NT2/D1 (cell line): ENCODE measurements around the gene AURKA.

ENCODE experiments used
- DNase-seq: peaks from one replicate; pipeline ENCODE4 v3.0.0-alpha.2; 2011; ENCODE audit warnings: low read depth, low spot score
- H3K27me3 ChIP-seq: 2 replicates; pipeline ENCODE4 v1.6.0; 2011; ENCODE audit warnings: mild to moderate bottlenecking; ENCODE audit not compliant: insufficient read length, insufficient read depth
- H3K36me3 ChIP-seq: 2 replicates; pipeline ENCODE4 v1.6.1; 2011; ENCODE audit warnings: mild to moderate bottlenecking, low read length, mixed read lengths; ENCODE audit not compliant: insufficient read depth, insufficient read length
- H3K4me1 ChIP-seq: 2 replicates; pipeline ENCODE4 v1.5.1; 2011; ENCODE audit not compliant: insufficient read depth, insufficient read length
- H3K4me3 ChIP-seq: 2 replicates; pipeline ENCODE4 v1.5.1; 2011; ENCODE audit warnings: low read depth; ENCODE audit not compliant: insufficient read length
- H3K9ac ChIP-seq: 2 replicates; pipeline ENCODE4 v1.6.0; 2011; ENCODE audit warnings: low read depth; ENCODE audit not compliant: insufficient read length
- H3K9me3 ChIP-seq: 2 replicates; pipeline ENCODE4 v1.5.1; 2011; ENCODE audit warnings: mild to moderate bottlenecking, low read length; ENCODE audit not compliant: insufficient read depth
- SUZ12 ChIP-seq: IDR thresholded peaks from 2 replicates; pipeline ENCODE4 v1.6.1; 2011; ENCODE audit not compliant: insufficient read length, insufficient read depth; ENCODE audit errors: extremely low read depth
- YY1 ChIP-seq: IDR thresholded peaks from 2 replicates; pipeline ENCODE4 v1.6.1; 2011; ENCODE audit not compliant: insufficient read length, insufficient read depth
- ZNF274 ChIP-seq: IDR thresholded peaks from 2 replicates; pipeline ENCODE4 v1.6.1; 2011; ENCODE audit warnings: mild to moderate bottlenecking, low read depth, low read length

Gene AURKA

DNA sequence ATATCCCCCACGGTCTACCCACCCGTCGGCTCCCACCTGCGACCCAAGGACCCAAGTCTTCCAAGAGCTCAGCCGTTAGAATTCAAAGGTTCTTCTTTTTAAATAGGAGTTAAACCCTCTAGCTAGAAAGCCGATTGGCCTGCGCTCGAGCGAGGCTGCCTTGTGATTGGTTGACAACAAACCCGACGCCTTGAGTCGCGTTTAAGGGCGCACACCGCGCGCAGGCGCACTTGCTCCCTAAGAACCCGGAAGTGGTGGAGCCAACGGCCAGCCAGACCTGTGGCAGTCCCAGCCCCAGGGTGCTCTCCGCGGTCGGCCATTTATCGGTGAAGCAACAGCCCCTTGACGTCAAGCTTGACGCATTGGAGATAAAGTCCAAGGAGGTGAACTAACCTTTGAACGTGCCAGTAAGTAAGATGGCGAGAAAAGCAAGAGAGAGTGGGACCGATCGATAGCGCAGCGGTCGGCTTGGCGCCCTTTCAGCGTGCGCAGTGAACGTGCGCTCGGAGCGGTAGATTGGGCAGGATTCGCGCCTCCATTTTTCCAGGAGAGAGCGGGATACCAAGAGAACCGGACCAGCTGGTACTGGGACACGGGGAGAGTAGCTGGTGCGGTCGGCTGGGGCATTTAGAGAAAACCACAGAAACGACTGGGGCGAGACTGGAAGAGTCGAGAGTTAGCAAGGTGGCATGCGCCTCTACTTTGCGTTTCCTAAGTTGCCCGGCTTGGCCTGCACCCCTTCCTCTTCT, at the start of gene AURKA, which contains the start of gene CSTF1:
Gene AURKA, minus strand, starts transcription at position 84 of the 749 bp plus-strand sequence. CDS start 4,018 bp downstream, outside the sequence.
Gene CSTF1, plus strand, starts transcription at position 514 of the 749 bp plus-strand sequence. CDS start 2,908 bp downstream, outside the sequence.
- peak within 1 kb of the TSS; percentile 97 for H3K4me3 ChIP-seq
- H3K27me3 ChIP-seq = no peaks in the 10 kb centered on the region
- peak; percentile 99 for DNase-seq
- peak within 1 kb of the TSS; percentile 95 for H3K9ac ChIP-seq
- H3K4me1 ChIP-seq = peaks cover 2% of the 10 kb centered on the region
- H3K9me3 ChIP-seq = no peaks in the 10 kb centered on the region
- H3K36me3 ChIP-seq = peaks cover 70% of the 10 kb centered on the region
- TF ChIP-seq YY1 = peak; percentile 90
- TF ChIP-seq SUZ12 = no peak
- TF ChIP-seq ZNF274 = no peak

DNA sequence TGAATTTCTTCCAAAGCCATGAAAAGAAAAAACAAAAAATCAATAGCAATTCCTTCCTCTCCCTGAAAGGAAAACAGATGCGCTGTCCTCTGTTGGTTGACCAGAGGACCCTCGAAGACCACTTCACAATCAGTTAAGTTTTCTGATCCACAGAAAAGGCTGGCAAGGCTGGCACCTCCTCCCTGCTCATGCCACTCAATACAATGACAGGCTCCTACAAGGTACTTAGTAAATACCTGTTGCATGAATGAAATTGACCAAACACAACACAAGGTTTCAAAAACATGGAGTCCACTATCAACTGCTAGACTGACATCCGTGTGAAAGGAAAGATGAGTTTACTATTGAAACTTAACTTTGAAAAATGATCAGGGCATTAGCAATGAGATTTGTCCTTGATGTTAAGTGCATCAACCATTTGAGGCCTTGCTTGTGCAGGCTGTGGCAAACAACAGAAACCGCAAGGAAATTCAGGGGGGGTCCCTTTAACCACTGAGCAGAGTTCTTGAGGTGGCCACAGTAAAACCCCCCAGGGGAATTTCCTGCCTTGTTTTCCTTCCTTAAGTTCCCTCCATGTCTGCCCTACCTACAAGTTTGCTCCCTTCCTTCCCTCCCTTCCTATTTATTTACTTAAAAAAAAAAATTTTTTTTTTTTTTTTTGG, 48.5 kb upstream of the AURKA start:
- H3K9me3 ChIP-seq = no peaks in the 10 kb centered on the region
- no peak for DNase-seq
- peaks cover 14% of the 10 kb centered on the region for H3K4me1 ChIP-seq

GRCh38 chr20:56439771-56440291, 47.8 kb upstream of the AURKA start:
- Histone ChIP-seq H3K27me3 (no peaks in the 10 kb centered on the region), H3K4me3 (no peak overlapping the region), H3K4me1 (peaks cover 14% of the 10 kb centered on the region), H3K9me3 (no peaks in the 10 kb centered on the region), H3K36me3 (no peaks in the 10 kb centered on the region), H3K9ac (no peak overlapping the region)
- DNase-seq = no peak
- TF ChIP-seq SUZ12 (no peak), YY1 (no peak), ZNF274 (no peak)

More for the DNA sequence above, 48.5 kb upstream of the AURKA start:
- no peaks in the 10 kb centered on the region for H3K27me3 ChIP-seq
- H3K9ac ChIP-seq = no peak overlapping the region
- no peak overlapping the region for H3K4me3 ChIP-seq
- TF ChIP-seq YY1 (no peak), SUZ12 (no peak), ZNF274 (no peak)
- no peaks in the 10 kb centered on the region for H3K36me3 ChIP-seq

DNA sequence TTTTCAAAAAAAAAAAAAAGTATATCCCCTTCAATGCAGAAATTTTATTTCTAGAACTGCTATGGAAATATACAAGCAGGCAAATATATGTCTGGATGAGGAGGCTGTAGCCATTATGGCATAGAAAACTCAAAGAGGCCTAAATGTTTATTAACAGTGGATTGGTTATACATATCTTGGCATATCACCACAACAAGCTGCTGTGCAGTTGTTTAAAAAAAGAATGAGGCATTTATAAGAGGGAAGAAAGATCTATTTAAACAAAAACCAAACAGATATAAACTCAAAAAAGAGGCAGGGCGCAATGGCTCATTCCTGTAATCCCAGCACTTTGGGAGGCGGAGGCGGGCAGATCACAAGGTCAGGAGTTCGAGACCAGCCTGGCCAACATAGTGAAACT, 46.3 kb upstream of the AURKA start:
- Histone ChIP-seq H3K4me1 (peaks cover 5% of the 10 kb centered on the region), H3K9ac (no peak overlapping the region), H3K9me3 (no peaks in the 10 kb centered on the region), H3K36me3 (no peaks in the 10 kb centered on the region), H3K27me3 (no peaks in the 10 kb centered on the region), H3K4me3 (no peak overlapping the region)
- no peak for DNase-seq
- TF ChIP-seq SUZ12 = no peak
- TF ChIP-seq YY1 = no peak
- no peak for TF ChIP-seq ZNF274

- Histone ChIP-seq H3K27me3 (no peaks in the 10 kb centered on the region), H3K4me1 (peaks cover 5% of the 10 kb centered on the region), H3K9me3 (no peaks in the 10 kb centered on the region), H3K4me3 (no peak overlapping the region), H3K9ac (no peak overlapping the region), H3K36me3 (no peaks in the 10 kb centered on the region)
- TF ChIP-seq ZNF274 = no peak
- no peak for TF ChIP-seq YY1
- TF ChIP-seq SUZ12 = no peak
- DNase-seq = no peak
Observed at GRCh38 chr20:56437196-56437960, 45.4 kb upstream of the AURKA start.

DNA sequence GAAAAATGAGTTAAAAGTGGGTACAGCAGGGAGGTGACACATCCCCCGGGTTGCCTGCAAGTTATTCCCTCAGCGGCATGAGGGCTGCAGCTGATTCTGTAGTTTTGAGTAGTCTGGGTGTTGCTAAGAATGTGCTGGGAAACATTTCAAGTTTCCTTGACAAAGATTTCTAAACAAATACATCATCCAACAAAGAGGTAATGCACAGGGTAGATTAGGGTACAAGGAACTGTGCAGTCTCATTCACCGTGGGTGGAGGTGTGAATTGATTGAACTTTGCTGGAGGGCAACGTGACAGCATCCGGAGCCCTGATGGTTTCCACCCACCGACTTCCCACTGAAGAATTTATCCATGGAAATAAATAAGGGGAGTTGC, 41.9 kb upstream of the AURKA start:
- Histone ChIP-seq H3K27me3 (no peaks in the 10 kb centered on the region), H3K4me3 (no peak overlapping the region), H3K9me3 (no peaks in the 10 kb centered on the region), H3K9ac (no peak overlapping the region), H3K36me3 (no peaks in the 10 kb centered on the region), H3K4me1 (peaks cover 3% of the 10 kb centered on the region)
- no peak for DNase-seq
- no peak for TF ChIP-seq YY1
- no peak for TF ChIP-seq SUZ12
- TF ChIP-seq ZNF274 = no peak
